ENCODE results near the gene UBE4A. TPM values are rescaled to one million over a fixed set of nuclear protein-coding genes. Genes with fewer than 3 reads are reported as not detected.
"Not testable (repeated sequence)": the region's sequence is repeated elsewhere in the genome, so short reads cannot be mapped to it uniquely, and the experiment has no call there.

UBE4A gene
- total and polyA plus RNA-seq, 2 donors (not counting 3 experiments of a cell fraction or from before 2014, with no cell fraction given) = 13.3 to 40.2 TPM

DNA sequence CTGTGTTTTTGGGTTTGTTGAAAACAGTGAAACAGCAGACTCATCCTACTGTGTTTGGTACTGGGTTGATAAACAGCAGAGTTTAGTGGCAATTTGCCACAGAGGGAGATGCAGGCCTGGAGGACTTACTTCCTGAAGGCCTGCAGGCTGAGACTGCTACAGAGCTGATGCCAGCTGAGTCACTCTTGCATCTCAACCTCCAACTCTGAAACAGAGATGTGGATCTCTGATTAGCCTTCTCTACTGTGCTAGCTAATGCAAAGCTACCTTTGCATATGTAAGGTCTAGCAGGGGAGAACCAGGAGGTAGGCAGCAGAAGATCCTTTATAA lies 56.3 kb downstream of the UBE4A start:
- Histone ChIP-seq H3K36me3 (ENCODE audit: control insufficient read depth in 2 of 2, extremely low read depth in 1 of 2, insufficient read depth in 2 of 2, low read length in 2 of 2) (no peaks in the 10 kb centered on the region), H2AFZ (ENCODE audit: low read depth, low read length) (no peak overlapping the region), H3K4me1 (ENCODE audit: control insufficient read depth, extremely low read depth, insufficient read depth, low read length) (peaks cover 13% of the 10 kb centered on the region), H3K79me2 (ENCODE audit: control insufficient read depth, insufficient read depth, low read length) (no peaks in the 10 kb centered on the region), H3K4me3 (replicated peaks in 1 of 3; ENCODE audit: insufficient read depth in 1 of 3, low read depth in 1 of 3, low read length in 3 of 3) (no peak overlapping the region), H4K20me1 (replicated peaks; ENCODE audit: control insufficient read depth, extremely low read depth, insufficient read depth, low read length) (no peaks in the 10 kb centered on the region), H3K4me2 (ENCODE audit: insufficient read depth, low read length) (no peak overlapping the region), H3K9ac (replicated peaks; ENCODE audit: extremely low read depth, insufficient read depth, low read length) (no peak overlapping the region), H3K27me3 (ENCODE audit: control insufficient read depth in 2 of 2, insufficient read depth in 2 of 2, low read length in 2 of 2) (no peaks in the 10 kb centered on the region), H3K9me1 (replicated peaks; ENCODE audit: control insufficient read depth, extremely low read depth, insufficient read depth, low read length) (peaks cover 2% of the 10 kb centered on the region), H3K9me3 (replicated peaks; ENCODE audit: control insufficient read depth, insufficient read depth, low read length) (no peaks in the 10 kb centered on the region), H3K27ac (ENCODE audit: insufficient read depth, low read depth, low read length) (no peak overlapping the region)
- peak; percentile 82 for DNase-seq (ENCODE audit: low read depth, low spot score)
- POLR2A ChIA-PET = interaction anchor here (0.7 kb wide), 1 partner anchor 14 kb away, joined by 3 read pairs; no protein-coding TSS in a partner anchor
- CTCF ChIA-PET = interaction anchor here (0.7 to 2.2 kb wide), 5 partner anchors 12 to 73 kb away, joined by 3 to 10 read pairs (median 6); partner anchors contain the start of genes ATP5MG and KMT2A
- dilution Hi-C loops (cut with MboI; ENCODE audit: extremely low pct_ligation_motif_present, low sequenced_read_pairs) (no loop called here), intact Hi-C loops (cut with micrococcal nuclease) (loop anchor here (5.0 kb wide), 1 partner anchor 72 kb away; no protein-coding TSS in a partner anchor)
- TF ChIP-seq FOS (IDR thresholded peaks at IDR 0.05; ENCODE audit: borderline replicate concordance, insufficient read depth, low read length) (peak; percentile 84), EZH2 (IDR thresholded peaks at IDR 0.05; ENCODE audit: borderline replicate concordance, low read depth, low read length, severe bottlenecking) (no peak), MYC (IDR thresholded peaks at IDR 0.05; ENCODE audit: low read depth, low read length) (no peak), GATA2 (IDR thresholded peaks at IDR 0.05; ENCODE audit: insufficient read depth, insufficient read length, low read depth, low read length) (peak; percentile 97), CTCF (IDR thresholded peaks at IDR 0.05; ENCODE audit: extremely low read depth in 1 of 2, insufficient read depth in 1 of 2, low read depth in 1 of 2, low read length in 2 of 2) (no peak), POLR2AphosphoS5 (IDR thresholded peaks at IDR 0.05; ENCODE audit: insufficient read depth, low read depth, low read length) (peak; percentile 57), JUN (IDR thresholded peaks at IDR 0.05; ENCODE audit: borderline replicate concordance, insufficient read depth, insufficient read length, low read depth) (peak; percentile 62), POLR2A (IDR thresholded peaks at IDR 0.05; ENCODE audit: low read depth, low read length) (no peak)
- TF ChIP-seq, protein P1, sequence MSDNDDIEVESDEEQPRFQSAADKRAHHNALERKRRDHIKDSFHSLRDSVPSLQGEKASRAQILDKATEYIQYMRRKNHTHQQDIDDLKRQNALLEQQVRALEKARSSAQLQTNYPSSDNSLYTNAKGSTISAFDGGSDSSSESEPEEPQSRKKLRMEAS (IDR thresholded peaks at IDR 0.05; ENCODE audit: insufficient read depth, insufficient read length) = no peak
- BruUV-seq (replicated peaks) = no TSS peak
- peak; percentile 89 for FAIRE-seq

GRCh38 chr11:118416900-118417299 lies 57.5 kb downstream of the UBE4A start:
- intact Hi-C loops (cut with micrococcal nuclease) = loop anchor here (5.0 kb wide), 1 partner anchor 70 kb away; no protein-coding TSS in a partner anchor
- H3K4me3 ChIP-seq (replicated peaks in 1 of 3; ENCODE audit: insufficient read depth in 1 of 3, low read depth in 1 of 3, low read length in 3 of 3); H4K20me1 ChIP-seq (replicated peaks; ENCODE audit: control insufficient read depth, extremely low read depth, insufficient read depth, low read length); BruUV-seq (replicated peaks); FAIRE-seq; H3K9ac ChIP-seq (replicated peaks; ENCODE audit: extremely low read depth, insufficient read depth, low read length); H2AFZ ChIP-seq (ENCODE audit: low read depth, low read length); POLR2A ChIA-PET; H3K9me3 ChIP-seq (replicated peaks; ENCODE audit: control insufficient read depth, insufficient read depth, low read length); H3K27me3 ChIP-seq (ENCODE audit: control insufficient read depth in 2 of 2, insufficient read depth in 2 of 2, low read length in 2 of 2); H3K4me2 ChIP-seq (ENCODE audit: insufficient read depth, low read length); H3K79me2 ChIP-seq (ENCODE audit: control insufficient read depth, insufficient read depth, low read length); H3K27ac ChIP-seq (ENCODE audit: insufficient read depth, low read depth, low read length); DNase-seq (ENCODE audit: low read depth, low spot score); H3K36me3 ChIP-seq (ENCODE audit: control insufficient read depth in 2 of 2, extremely low read depth in 1 of 2, insufficient read depth in 2 of 2, low read length in 2 of 2); dilution Hi-C loops (cut with MboI; ENCODE audit: extremely low pct_ligation_motif_present, low sequenced_read_pairs); H3K9me1 ChIP-seq (replicated peaks; ENCODE audit: control insufficient read depth, extremely low read depth, insufficient read depth, low read length): not testable (repeated sequence)
- CTCF ChIA-PET = interaction anchor here (2.3 kb wide), 1 partner anchor 10 kb away, joined by 5 read pairs; no protein-coding TSS in a partner anchor
- peaks cover 13% of the 10 kb centered on the region for H3K4me1 ChIP-seq (ENCODE audit: control insufficient read depth, extremely low read depth, insufficient read depth, low read length)

Data from endothelial cell of umbilical vein (primary cell).